ENCODE data around the gene DNAH8.

DNAH8 gene

DNA sequence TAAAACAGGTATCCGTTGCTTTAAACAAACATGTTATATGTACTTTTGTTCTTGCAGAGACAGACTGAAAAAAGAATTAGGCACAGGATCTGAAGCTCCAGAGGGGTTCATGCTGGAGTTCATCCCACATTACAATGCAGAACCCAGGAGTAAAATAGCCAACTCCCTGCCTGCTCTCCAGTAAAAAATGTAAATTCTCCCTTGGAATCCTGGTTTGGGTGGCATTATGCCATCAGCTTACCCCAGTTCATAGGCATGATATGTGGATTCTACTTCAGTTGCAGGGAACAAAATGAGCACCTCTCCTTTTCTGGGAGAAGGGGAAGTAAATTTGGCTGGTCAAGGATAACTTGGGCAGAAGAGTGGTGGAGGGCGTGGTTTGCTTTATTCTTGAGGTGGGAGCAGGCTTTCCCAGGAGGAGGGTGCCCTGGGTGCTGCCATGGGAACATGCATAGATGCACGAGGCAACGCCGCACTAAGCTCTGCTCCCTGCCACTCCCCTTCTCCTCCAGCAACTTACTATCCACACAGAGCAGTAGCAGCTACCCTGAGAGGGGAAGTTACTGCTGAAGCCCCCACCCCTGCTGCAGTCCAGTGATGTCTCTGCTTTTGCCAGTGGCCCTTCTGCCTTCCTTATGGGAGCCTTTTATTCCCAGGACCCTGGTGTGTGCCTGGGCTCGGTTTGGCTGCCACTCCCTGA lies 261.8 kb downstream of the DNAH8 start:
- no peak for DNase-seq

DNA sequence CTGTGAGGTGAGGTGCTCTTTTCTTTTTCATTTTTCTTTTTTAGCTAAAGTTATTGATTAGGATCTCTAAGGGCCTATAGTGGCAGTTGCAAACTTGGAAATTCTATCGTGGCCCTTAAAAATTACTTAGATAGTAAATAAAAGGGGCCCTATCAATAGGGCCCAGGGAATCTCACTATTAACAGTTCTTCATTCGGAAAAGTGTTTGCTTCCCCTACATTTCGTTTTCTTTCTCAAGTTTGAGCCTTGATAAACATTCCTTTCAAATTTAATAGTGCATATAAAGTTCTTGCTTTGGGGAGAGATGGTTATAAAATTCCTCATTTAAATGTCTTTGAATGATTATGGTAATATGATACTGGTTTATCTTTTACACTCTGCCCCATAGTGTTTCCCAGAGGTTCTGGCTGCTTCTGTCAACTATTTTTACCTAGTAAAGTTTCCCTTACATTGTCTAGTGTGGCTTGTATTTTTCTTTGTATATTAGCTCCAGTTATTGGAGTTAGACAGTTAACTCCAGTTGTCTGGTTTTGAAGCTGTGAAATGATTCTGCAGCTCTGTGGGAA lies 263.1 kb downstream of the DNAH8 start:
- DNase-seq: no peak

DNA sequence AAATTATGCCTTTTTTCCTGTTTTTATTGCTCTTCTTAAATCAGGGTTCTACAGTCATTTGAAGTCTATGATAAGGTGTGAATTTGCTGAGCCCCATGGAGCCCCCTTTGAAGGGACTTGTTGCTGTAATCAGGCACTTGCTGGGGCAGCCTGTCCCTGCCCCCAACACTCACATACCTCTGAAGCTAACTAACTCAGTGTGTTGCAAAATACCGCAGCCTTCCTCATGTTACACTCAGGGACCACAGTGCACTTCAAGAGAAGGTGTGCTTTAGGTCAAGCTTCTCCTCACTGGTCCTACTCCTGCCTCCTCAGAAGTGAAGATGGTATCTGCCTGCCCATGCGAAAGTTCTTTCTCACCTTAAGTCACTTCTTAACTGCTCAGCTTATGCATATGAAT lies 267.4 kb downstream of the DNAH8 start:
- no peak for DNase-seq

DNA sequence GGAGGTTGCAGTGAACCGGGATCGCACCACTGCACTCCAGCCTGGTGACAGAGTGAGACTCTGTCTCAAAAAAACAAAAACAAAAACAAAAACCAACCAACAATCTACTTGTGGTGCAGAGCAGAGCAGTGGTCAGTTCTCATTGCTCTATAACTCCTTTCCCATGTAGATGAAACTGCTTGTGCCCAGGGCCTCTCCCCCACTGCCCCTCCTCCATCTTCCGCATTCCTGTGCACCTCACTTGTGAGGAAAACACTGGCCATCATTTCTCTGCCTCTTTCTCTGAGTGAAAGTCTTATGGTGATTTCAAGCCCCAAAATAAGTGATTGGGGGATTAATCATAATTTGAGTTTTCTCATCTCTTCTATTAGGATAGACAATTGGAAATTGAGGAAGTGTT lies 269.6 kb downstream of the DNAH8 start:
- no peak for DNase-seq

DNA sequence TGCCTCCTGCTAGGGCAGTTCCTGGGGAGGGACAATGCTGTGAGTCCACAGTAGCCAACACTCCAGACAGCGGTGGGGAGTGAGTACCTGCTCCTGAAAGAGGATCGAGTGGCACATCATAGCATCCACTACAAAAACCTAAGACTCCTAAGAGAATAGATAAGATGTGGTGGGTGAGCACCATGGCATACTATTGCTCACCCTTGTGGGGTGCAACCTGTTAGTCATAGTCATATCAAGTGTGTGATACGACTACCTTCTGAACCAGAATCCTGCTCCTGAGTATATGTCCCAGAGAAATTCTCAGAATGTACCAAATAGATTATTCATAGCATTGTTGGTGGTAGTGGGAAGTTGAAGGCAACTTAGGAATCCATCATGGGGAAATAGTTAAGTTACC lies 270.7 kb downstream of the DNAH8 start:
- no peak for DNase-seq

DNA sequence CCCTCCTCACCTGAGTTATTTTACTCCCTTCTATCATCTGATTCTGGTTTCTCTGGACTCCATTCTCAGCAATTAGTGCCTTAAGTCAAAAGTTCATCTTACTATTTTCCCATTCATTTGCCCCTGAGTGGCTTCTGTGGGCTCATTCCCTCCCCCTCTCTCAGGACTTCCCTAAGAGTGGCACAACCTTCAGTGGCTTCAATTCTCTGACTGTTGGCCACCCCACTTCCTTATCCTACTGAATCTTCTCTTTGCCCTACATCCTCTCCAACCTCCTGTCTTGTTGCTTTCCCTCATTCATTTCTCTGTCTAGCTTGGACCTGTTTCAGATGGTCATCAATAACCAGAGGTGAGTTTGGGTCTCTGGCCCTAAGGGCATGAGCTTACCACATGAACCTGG lies 272.4 kb downstream of the DNAH8 start:
- DNase-seq: no peak

- no peak for DNase-seq
Observed at GRCh38 chr6:38988736-38989449, 273.8 kb downstream of the DNAH8 start.

DNA sequence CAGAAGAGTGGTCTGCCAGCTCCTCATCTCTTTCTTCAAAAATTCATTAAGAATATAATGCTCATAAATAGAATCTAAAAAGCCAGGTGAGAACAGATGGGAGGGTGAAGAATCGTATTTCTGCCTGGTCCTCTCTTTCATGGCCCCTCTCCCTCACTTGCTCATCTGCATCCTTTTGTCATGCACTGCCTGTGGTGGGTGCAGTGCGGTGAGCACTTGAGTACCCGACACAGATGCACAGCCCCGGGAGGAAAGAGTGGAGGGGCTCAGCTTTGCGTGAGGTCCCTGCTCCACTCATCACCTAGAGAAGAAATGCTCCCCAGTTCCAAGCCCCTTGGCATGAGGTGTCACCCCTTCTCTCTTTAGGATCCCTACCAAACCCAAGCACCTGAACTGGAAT lies 275.4 kb downstream of the DNAH8 start:
- no peak for DNase-seq

DNA sequence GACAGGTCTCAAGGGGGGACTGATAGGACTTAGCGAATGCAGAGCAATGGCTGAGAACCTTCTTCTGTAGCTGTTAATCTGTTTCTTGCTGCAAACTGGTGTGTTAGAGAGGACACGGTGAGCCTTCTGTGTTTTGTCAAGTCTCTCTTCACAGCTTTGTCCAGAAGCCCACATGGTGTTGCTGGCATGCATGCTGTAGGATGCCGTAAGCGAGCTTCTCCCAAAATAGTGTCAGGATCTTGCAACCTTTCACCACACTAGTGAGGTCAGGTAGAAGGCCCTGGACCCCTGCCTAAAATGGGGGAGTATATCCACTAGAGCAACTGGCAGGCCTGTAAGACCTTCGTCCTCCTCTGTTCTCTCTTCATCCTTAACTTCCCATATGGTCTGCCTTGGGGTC lies 281.6 kb downstream of the DNAH8 start:
- no peak for DNase-seq

DNA sequence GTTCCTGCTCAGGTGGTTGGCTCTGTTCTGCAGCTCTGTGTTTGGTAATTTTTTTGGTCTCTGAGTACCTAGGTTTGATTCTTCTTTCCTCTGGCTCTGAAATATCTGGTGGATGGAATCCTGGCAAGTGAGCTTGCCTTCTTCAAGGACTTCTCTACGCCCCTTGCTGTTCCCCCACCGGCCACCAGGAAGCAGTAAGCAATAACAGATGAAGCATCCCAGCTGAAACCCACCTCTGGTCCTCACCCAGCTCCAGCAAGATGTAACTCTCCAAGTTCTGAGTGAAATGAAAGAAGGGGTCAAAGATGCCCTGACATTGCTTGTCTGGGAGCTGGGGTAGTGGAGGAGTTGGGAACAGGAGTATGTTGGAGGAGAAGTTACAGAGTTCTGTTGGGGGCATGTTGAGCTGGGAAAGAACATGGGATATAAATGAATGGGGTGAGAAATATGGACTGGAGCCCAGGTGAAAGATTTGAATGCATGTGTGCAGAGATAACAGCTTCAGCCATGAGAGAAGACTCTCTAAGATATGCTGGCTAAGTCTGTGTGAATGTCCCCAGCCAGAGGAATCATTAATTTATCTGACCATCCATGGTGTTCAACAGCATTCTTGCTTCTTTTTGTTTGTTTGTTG lies 282.1 kb downstream of the DNAH8 start:
- peak; percentile 14 for DNase-seq

DNA sequence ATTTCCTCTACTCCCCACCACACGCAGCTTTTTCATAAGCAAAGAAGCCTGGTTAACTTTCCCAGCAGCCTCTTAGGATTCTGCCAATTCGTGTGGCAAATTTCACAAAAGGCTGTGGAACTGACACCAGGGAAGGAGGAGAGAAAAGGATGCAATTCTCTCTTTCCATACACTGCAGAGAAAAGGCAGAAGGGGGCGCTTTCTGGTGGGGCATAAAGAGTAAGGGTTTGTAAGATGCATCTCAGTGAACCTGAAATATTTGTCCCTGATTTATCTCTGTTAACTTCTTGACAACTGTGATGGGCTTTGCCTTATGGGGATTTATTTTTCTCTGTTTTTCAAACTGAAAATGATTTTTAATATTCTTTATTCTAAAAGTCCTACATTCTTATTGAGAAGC lies 288.0 kb downstream of the DNAH8 start:
- DNase-seq: no peak

GRCh38 chr6:39003492-39003891 lies 288.4 kb downstream of the DNAH8 start:
- no peak for DNase-seq

- no peak for DNase-seq
Observed at GRCh38 chr6:39004801-39005200, 289.7 kb downstream of the DNAH8 start.

- no peak for DNase-seq
Observed at GRCh38 chr6:39005774-39006173, 290.7 kb downstream of the DNAH8 start.

DNA sequence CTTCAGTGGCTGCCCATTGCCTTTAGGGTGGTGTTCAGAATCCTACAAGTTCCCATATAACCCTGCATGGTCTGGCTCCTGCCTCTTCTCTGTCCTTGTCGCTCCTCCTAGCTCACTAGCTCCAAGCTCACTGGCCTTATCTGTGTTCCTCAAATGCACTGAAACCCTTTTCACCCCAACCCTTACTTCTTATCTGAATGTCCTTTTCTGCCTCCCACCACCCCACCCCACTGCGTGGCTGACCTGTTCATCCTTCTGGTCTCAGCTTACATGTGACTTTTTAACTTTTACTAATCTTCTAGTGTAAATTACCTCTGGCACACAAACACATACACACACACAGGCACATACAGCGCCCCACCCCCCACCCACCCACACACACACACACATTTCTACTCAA lies 292.5 kb downstream of the DNAH8 start:
- DNase-seq: no peak

- DNase-seq: no peak
Observed at GRCh38 chr6:39008737-39009136, 293.6 kb downstream of the DNAH8 start.

DNA sequence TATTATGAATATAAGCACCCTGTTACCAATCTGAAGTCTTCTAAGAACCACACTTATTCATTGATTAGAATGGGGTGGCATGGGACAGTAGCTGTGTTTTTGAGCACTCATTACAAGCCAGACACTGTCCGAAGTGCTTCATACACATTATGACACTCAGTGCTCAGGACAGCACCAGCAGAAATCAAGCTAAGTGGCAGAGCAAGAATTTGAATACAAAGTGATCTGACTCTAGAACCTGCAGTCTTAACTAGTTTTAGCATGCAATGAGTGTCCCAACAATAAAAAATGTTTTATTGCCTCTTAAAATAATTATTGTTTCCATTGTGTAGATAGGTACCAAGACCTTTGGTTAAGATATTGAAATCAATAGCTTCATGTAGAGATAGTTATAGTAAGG lies 294.4 kb downstream of the DNAH8 start:
- DNase-seq: no peak

- no peak for DNase-seq
Observed at GRCh38 chr6:39016839-39017546, 301.9 kb downstream of the DNAH8 start.

DNA sequence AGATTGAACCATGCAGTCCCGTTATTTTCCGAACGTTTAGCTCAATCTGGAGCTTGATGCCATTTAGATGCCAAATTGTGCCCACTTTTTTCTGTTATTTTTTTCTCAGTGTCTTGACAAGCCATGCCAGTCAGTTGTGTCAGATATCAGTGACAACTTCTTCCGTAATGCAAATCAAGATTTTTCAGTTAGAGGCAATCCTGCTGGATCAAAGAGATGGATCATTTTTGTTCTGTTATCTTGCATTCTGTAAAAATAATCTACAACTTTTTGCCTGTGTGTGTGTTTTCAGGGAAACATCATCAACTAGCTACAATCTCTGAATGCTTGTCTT lies 302.4 kb downstream of the DNAH8 start:
- DNase-seq: no peak

GRCh38 chr6:39018103-39018502 lies 303.0 kb downstream of the DNAH8 start:
- DNase-seq: no peak

GRCh38 chr6:39020136-39020535 lies 305.0 kb downstream of the DNAH8 start:
- no peak for DNase-seq

- no peak for DNase-seq
Observed at GRCh38 chr6:39021041-39021440, 305.9 kb downstream of the DNAH8 start.

DNA sequence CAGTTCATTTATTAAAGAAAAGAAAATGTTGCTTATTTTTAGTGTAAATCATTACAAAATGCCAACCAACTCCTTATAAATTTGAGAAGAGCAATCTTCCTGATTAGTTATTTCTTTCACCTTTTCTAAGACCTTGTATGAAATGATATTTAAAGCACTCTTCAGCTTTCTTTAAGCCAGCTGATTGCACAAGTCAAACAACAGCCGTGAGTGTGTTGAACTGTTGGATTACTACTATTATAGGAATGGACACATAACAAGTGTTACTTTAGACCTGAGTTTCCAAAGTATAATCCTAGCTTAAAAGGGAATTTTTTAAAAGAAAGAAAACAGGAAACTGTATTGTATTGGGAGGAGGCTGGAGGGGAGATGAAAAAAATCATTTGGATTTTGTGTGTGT lies 306.7 kb downstream of the DNAH8 start:
- DNase-seq: no peak

- no peak for DNase-seq
Observed at GRCh38 chr6:39026175-39026574, 311.1 kb downstream of the DNAH8 start.

All from CD4-positive, alpha-beta T cell treated with Interleukin-10 for 1 hour (primary cell).